ENCODE data around the gene NMS.

Gene NMS, protein sequence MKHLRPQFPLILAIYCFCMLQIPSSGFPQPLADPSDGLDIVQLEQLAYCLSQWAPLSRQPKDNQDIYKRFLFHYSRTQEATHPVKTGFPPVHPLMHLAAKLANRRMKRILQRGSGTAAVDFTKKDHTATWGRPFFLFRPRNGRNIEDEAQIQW

DNA sequence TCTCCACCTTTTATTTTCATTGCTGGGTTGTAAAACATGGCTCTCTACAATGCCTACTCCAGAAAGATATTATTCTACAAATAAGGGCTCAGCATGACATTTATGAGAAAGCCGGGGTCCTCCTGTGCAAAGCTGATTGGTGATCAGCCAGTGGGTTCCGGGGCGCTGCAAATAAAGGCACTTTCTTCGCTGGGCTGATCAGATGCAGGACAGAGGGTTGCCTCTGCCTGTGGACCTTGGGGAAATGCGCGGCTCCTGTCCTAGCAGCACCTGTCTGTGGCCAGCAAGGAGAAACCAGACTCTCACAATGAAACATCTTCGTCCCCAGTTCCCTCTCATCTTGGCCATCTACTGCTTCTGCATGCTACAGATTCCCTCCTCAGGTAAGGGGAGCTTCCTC, at the start of gene NMS:
NMS (plus strand) TSS at position 301 of the 400 bp plus-strand sequence; CDS start at position 308, 7 bp downstream.
- TF ChIP-seq, protein P1, sequence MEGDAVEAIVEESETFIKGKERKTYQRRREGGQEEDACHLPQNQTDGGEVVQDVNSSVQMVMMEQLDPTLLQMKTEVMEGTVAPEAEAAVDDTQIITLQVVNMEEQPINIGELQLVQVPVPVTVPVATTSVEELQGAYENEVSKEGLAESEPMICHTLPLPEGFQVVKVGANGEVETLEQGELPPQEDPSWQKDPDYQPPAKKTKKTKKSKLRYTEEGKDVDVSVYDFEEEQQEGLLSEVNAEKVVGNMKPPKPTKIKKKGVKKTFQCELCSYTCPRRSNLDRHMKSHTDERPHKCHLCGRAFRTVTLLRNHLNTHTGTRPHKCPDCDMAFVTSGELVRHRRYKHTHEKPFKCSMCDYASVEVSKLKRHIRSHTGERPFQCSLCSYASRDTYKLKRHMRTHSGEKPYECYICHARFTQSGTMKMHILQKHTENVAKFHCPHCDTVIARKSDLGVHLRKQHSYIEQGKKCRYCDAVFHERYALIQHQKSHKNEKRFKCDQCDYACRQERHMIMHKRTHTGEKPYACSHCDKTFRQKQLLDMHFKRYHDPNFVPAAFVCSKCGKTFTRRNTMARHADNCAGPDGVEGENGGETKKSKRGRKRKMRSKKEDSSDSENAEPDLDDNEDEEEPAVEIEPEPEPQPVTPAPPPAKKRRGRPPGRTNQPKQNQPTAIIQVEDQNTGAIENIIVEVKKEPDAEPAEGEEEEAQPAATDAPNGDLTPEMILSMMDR (IDR thresholded peaks at IDR 0.05; ENCODE audit: low read depth, low read length, missing control alignments): no peak
- no peak for DNase-seq (ENCODE audit: low read depth)
- in situ Hi-C loops (cut with HindIII; ENCODE audit: low sequenced_read_pairs): no loop called here
- no peak within 1 kb of the TSS for H3K4me3 ChIP-seq (ENCODE audit: low read depth, low read length)

DNA sequence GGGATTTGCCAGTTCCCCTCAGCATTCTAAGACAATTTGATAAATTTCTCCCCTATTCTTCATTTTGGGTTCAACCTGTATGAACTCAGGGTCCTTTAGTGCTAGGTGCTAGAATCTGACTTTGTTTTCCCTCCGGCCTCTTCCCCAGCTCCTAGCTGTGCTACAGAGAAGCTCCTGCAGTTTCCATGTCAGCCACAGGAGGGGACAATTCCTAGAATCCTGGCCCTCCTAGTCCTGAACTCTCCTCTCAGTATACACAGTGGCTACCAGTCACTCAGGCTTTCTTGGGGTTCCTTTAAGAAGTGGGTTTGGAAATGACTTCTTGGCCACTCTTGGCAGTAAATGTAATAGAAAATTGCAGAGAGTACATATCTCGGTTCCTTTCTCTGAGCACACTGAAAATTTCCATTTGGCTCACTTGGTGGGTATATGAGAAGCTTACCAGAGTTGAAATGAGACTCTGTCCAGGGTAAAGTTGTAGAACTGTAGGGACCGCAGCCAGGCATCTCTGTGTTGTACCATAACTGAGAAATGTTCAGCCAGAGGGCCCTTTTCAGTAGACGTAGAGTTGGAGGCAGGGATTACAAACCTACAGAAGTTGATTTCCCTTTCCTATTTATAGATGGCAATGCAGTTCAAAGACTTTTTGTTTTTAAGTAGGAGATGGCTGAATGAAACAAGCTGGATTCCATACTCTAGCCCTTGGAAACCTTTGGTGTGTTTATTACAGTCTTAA, 47.8 kb upstream of the NMS start:
- TF ChIP-seq, protein P1 (IDR thresholded peaks at IDR 0.05; ENCODE audit: low read depth, low read length, missing control alignments): peak; percentile 76
- in situ Hi-C loops (cut with HindIII; ENCODE audit: low sequenced_read_pairs): no loop called here
- no peak overlapping the region for H3K4me3 ChIP-seq (ENCODE audit: low read depth, low read length)
- no peak for DNase-seq (ENCODE audit: low read depth)

DNA sequence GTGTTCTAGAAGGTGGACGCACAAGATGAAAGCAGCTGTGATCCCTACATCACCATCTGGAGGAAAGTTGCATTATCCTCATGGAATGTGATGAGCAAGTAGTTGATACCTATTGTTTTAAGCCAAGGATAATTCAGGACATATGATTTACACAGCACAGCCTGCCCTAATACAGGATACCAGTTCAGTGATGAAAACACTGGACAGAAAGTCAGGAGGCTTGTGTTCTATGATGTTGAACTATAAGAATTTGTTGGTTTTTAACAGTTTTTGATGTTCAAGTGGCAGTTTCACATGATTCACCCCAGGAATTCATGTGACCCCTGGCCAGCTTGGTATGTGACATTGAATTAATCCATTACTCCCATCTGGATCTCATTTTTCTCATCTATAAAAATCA, 46.7 kb upstream of the NMS start:
- TF ChIP-seq, protein P1 (IDR thresholded peaks at IDR 0.05; ENCODE audit: low read depth, low read length, missing control alignments): no peak
- no peak for DNase-seq (ENCODE audit: low read depth)

DNA sequence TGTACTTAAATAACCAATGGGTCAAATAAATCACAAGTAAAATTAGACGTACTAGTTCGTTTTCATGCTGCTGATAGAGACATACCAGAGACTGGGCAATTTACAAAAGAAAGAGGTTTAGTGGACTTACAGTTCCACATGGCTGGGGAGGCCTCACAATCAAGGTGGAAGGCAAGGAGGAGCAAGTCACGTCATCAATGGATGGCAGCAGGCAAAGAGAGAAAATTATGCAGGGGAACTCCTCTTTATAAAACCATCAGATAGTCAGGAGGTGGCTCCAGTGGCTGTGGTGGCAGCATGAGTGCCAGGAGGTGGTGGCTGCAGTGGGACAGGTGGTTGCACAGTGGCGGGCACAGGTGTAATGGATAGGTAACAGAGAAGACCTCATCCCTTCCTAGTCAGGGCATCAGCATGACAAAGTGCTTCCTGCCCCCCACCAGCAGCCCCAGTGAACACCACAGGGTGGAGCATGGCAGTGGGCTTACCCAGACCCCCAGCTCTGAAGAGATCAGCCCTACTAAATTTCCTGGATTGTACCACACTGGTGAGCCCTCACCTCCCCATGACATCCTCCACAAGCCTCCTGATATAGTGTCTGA, 45.9 kb upstream of the NMS start:
- TF ChIP-seq, protein P1 (IDR thresholded peaks at IDR 0.05; ENCODE audit: low read depth, low read length, missing control alignments): no peak

More for the DNA sequence above, 46.7 kb upstream of the NMS start:
- H3K4me3 ChIP-seq (ENCODE audit: low read depth, low read length): no peak overlapping the region
- in situ Hi-C loops (cut with HindIII; ENCODE audit: low sequenced_read_pairs): no loop called here

DNA sequence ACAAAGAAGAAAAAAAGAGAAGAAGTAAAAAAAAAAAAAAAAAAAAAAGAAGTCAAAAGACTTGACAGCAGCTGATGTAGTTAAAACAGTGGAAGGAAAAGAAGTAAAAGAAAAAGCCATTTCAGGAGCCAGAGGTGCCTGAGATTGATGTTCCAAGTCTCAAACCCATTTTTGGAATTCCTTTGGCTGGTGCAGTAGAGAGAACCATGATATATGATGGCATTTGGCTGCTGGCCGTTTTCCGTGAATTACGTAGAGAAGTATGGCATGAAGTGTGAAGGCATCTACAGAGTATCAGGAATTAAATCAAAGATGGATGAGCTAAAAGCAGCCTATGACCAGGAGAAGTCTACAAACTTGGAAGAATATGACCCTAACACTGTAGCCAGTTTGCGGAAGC, 45.2 kb upstream of the NMS start:
- in situ Hi-C loops (cut with HindIII; ENCODE audit: low sequenced_read_pairs): no loop called here
- no peak overlapping the region for H3K4me3 ChIP-seq (ENCODE audit: low read depth, low read length)
- TF ChIP-seq, protein P1 (IDR thresholded peaks at IDR 0.05; ENCODE audit: low read depth, low read length, missing control alignments): no peak
- DNase-seq (ENCODE audit: low read depth): no peak

More for the DNA sequence above, 45.9 kb upstream of the NMS start:
- DNase-seq (ENCODE audit: low read depth): no peak
- H3K4me3 ChIP-seq (ENCODE audit: low read depth, low read length): no peak overlapping the region
- in situ Hi-C loops (cut with HindIII; ENCODE audit: low sequenced_read_pairs): no loop called here

DNA sequence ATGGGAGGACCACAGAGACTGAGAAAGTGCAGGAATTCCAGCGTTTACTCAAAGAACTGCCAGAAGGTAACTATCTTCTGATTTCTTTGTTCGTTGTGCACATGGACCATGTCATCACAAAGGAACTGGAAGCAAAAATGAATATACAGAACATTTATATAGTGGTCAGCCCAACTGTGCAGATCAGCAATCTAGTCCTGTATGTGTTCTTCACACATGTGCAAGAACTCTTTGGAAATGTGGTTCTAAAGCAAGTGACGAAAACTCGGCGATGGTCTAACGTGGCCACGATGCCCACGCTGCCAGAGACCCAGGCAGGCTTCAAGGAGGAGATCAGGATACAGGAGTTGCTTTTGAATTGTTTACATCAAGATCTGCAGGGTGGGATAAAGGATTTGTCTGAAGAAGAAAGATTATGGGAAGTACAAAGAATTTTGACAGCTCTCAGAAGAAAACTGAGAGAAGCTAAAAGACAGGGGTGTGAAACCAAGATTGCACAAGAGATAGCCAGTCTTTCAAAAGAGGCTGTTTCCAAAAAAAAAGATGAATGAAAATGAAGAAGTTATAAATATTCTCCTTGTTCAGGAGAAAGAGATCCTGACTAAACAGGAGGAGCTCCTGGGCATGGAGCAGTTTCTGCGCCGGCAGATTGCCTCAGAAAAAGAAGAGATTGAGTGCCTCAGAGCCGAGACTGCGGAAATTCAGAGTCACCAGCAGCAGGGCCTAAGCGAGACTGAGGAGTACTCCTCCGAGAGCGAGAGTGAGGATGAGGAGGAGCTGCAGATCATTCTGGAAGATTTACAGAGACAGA, 44.5 kb upstream of the NMS start:
- in situ Hi-C loops (cut with HindIII; ENCODE audit: low sequenced_read_pairs): no loop called here
- DNase-seq (ENCODE audit: low read depth): no peak
- H3K4me3 ChIP-seq (ENCODE audit: low read depth, low read length): no peak overlapping the region
- TF ChIP-seq, protein P1 (IDR thresholded peaks at IDR 0.05; ENCODE audit: low read depth, low read length, missing control alignments): no peak
